Sigmoid colon (tissue), 4 donors: ENCODE results near the gene CSH1.
"Not testable (repeated sequence)": the region's sequence is repeated elsewhere in the genome, so short reads cannot be mapped to it uniquely, and the experiment has no call there.

Source experiments
- CTCF ChIP-seq, 4 experiments: fragments of 450-650 bp in 3 of 4; fragments of 200-600 bp in 1 of 4; IDR thresholded peaks; one replicate each; pipeline ENCODE4 v1.5.1; 2016 to 2019; ENCODE audit warnings: antibody characterized with exemption in 4 of 4, mild to moderate bottlenecking in 3 of 4, moderate library complexity in 2 of 4
- EP300 ChIP-seq, 4 donors: sonication (generic); formaldehyde crosslinking; IDR thresholded peaks; one replicate each; pipeline ENCODE4 v1.6.1; 2017; ENCODE audit warnings: antibody characterized with exemption in 4 of 4
- POLR2A ChIP-seq, 2 donors: fragments of 450-650 bp; IDR thresholded peaks; one replicate each; pipeline ENCODE4 v1.6.1; 2016; ENCODE audit warnings: antibody characterized with exemption in 2 of 2, mild to moderate bottlenecking in 2 of 2, moderate library complexity in 2 of 2
- POLR2AphosphoS5 ChIP-seq, 4 donors: sonication (generic); formaldehyde crosslinking; IDR thresholded peaks; one replicate each; pipeline ENCODE4 v1.6.1; 2017; ENCODE audit warnings: antibody characterized with exemption in 4 of 4

- TF ChIP-seq POLR2AphosphoS5, POLR2A, CTCF, EP300 (IDR thresholded peaks at IDR 0.05): not testable (repeated sequence)
These were observed 24.6 kb downstream of the CSH1 start for GRCh38 chr17:63871646-63872365.
